Hematopoietic multipotent progenitor cell (in vitro differentiated cells): Measurements from ENCODE around the gene CNTF. TPM values are rescaled to one million over a fixed set of nuclear protein-coding genes. Genes with fewer than 3 reads are reported as not detected.

Source experiments
- total RNA-seq: library from RNA; depleted of rRNA; stranded (reverse); fragments of >200 nt; gene quantifications from one replicate; pipeline ENCODE4 v1.2.3, GENCODE V29; 2012

The CNTF gene
- total RNA-seq, 1 donor: 2.7 TPM

Other genes starting within 250 kb of the CNTF start
- not detected for gene OR5B3, start 215.8 kb upstream of the CNTF start, total RNA-seq
- gene OR5B2, start 194.5 kb upstream of the CNTF start, total RNA-seq: not detected
- not detected for gene OR5B12, start 180.4 kb upstream of the CNTF start, total RNA-seq
- not detected for gene OR5B21, start 114.6 kb upstream of the CNTF start, total RNA-seq
- 11.0 TPM for gene LPXN, start 46.8 kb upstream of the CNTF start, total RNA-seq
- gene ZFP91, start 43.6 kb upstream of the CNTF start, total RNA-seq: 14.8 TPM
- gene GLYAT, start 109.3 kb downstream of the CNTF start, total RNA-seq: not detected
- gene GLYATL2, start 222.0 kb downstream of the CNTF start, total RNA-seq: not detected